MCF 10A (cell line): ENCODE results near the gene DNTTIP2. TPM values are rescaled to one million over a fixed set of nuclear protein-coding genes. Genes with fewer than 3 reads are reported as not detected.
"Not testable (repeated sequence)": the region's sequence is repeated elsewhere in the genome, so short reads cannot be mapped to it uniquely, and the experiment has no call there.

Experiments used
- BruUV-seq: library from RNA; stranded (reverse); fragments of 400-500 nt; replicated peaks from 2 replicates; lab custom pipeline; 2021; lab: Mats Ljungman, UMichigan
- CTCF ChIA-PET: fragments of 300-600 bp; sonication (Branson Sonifier 250); formaldehyde crosslinking; extraction: SDS; loops from one replicate; lab custom pipeline; 2021; ENCODE audit warnings: antibody characterized with exemption, inconsistent platforms; lab: Yijun Ruan, JAX
- POLR2A ChIA-PET: fragments of 300-600, 350-650 bp; sonication (Branson Sonifier 250); formaldehyde crosslinking; extraction: SDS; loops from one replicate; lab custom pipeline; 2020; ENCODE audit warnings: antibody characterized with exemption, inconsistent platforms; lab: Yijun Ruan, JAX
- DNase-seq: peaks from one replicate; pipeline ENCODE4 v3.0.0-alpha.2; 2018; ENCODE audit not compliant: unreplicated experiment
- H3K27ac Mint-ChIP-seq: one replicate; pipeline ENCODE4 v1.8.0; 2022; ENCODE audit warnings: mild to moderate bottlenecking, low read depth, mixed read lengths; ENCODE audit not compliant: unreplicated experiment
- H3K27me3 Mint-ChIP-seq: one replicate; pipeline ENCODE4 v1.8.0; 2022; ENCODE audit warnings: mixed read lengths; ENCODE audit not compliant: insufficient read depth, unreplicated experiment
- H3K36me3 Mint-ChIP-seq: one replicate; pipeline ENCODE4 v1.8.0; 2022; ENCODE audit warnings: mild to moderate bottlenecking, moderate library complexity, mixed read lengths; ENCODE audit not compliant: insufficient read depth, unreplicated experiment
- H3K4me1 Mint-ChIP-seq: one replicate; pipeline ENCODE4 v1.8.0; 2022; ENCODE audit warnings: mixed read lengths; ENCODE audit not compliant: insufficient read depth, unreplicated experiment
- H3K4me3 Mint-ChIP-seq: one replicate; pipeline ENCODE4 v1.8.0; 2022; ENCODE audit warnings: mild to moderate bottlenecking, moderate library complexity, mixed read lengths; ENCODE audit not compliant: unreplicated experiment
- H3K9me3 Mint-ChIP-seq: one replicate; pipeline ENCODE4 v1.8.0; 2022; ENCODE audit warnings: mixed read lengths; ENCODE audit not compliant: unreplicated experiment
- intact Hi-C: fragments of 100-400 bp; cut with micrococcal nuclease; formaldehyde crosslinking; loops from 2 replicates; pipeline ENCODE4 v1.14.1; 2022
- total RNA-seq: library from RNA; stranded (reverse); gene quantifications from 2 replicates; pipeline ENCODE4 v1.2.3, GENCODE V29; 2022
- TF ChIP-seq, protein P1 (sequence below): fragments of 200-600 bp; IDR thresholded peaks from one replicate; pipeline ENCODE4 v1.8.0; 2022; ENCODE audit warnings: antibody characterized with exemption, mild to moderate bottlenecking; ENCODE audit not compliant: unreplicated experiment

The DNTTIP2 gene
- total RNA-seq, 1 experiment from 2014 or later = 96.5 TPM

DNA sequence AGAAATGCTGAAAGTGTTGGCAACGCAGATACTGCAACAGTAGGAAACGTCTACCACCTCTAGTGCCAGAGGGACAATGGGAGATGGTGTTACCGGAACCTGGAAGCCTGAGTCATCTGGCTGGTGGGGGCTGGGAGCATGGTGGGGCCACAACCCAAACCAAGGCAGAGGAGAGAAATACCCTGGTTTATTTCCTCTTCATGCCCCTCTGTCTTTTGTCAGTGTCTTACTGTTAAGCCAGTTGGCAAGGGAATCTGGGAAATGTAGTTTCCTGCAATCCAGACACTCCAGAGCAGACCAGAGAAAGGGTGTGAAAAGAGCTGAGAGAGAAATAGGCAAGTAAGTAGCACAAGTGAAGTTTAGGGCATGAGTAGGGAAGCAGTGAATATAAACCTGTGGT is 14.8 kb downstream of the DNTTIP2 start:
- H3K4me1 Mint-ChIP-seq = peaks cover 6% of the 10 kb centered on the region
- BruUV-seq = no TSS peak

DNA sequence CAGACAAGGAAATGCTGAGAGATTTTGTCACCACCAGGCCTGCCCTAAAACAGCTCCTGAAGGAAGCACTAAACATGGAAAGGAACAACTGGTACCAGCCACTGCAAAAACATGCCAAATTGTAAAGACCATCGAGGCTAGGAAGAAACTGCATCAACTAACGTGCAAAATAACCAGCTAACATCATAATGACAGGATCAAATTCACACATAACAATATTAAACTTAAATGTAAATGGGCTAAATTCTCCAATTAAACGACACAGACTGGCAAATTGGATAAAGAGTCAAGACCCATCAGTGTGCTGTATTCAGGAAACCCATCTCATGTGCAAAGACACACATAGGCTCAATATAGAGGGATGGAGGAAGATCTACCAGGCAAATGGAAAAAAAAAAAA is 21.4 kb downstream of the DNTTIP2 start:
- BruUV-seq, DNase-seq, H3K4me1 Mint-ChIP-seq, H3K4me3 Mint-ChIP-seq, H3K36me3 Mint-ChIP-seq, intact Hi-C loops, H3K27ac Mint-ChIP-seq, POLR2A ChIA-PET, H3K27me3 Mint-ChIP-seq: not testable (repeated sequence)
- CTCF ChIA-PET = interaction anchor here (0.6 kb wide), 1 partner anchor 393 kb away, joined by 4 read pairs; no protein-coding TSS in a partner anchor
- peaks cover 16% of the 10 kb centered on the region for H3K9me3 Mint-ChIP-seq

More for the DNA sequence above, 14.8 kb downstream of the DNTTIP2 start:
- CTCF ChIA-PET = interaction anchor here (0.6 kb wide), 1 partner anchor 405 kb away, joined by 3 read pairs; no protein-coding TSS in a partner anchor
- POLR2A ChIA-PET = no interaction called here
- no peaks in the 10 kb centered on the region for H3K9me3 Mint-ChIP-seq
- intact Hi-C loops = no loop called here
- no peak overlapping the region for H3K27ac Mint-ChIP-seq
- H3K4me3 Mint-ChIP-seq = no peak overlapping the region
- no peaks in the 10 kb centered on the region for H3K27me3 Mint-ChIP-seq
- H3K36me3 Mint-ChIP-seq = peaks cover 26% of the 10 kb centered on the region
- no peak for DNase-seq
- TF ChIP-seq, protein P1, sequence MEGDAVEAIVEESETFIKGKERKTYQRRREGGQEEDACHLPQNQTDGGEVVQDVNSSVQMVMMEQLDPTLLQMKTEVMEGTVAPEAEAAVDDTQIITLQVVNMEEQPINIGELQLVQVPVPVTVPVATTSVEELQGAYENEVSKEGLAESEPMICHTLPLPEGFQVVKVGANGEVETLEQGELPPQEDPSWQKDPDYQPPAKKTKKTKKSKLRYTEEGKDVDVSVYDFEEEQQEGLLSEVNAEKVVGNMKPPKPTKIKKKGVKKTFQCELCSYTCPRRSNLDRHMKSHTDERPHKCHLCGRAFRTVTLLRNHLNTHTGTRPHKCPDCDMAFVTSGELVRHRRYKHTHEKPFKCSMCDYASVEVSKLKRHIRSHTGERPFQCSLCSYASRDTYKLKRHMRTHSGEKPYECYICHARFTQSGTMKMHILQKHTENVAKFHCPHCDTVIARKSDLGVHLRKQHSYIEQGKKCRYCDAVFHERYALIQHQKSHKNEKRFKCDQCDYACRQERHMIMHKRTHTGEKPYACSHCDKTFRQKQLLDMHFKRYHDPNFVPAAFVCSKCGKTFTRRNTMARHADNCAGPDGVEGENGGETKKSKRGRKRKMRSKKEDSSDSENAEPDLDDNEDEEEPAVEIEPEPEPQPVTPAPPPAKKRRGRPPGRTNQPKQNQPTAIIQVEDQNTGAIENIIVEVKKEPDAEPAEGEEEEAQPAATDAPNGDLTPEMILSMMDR = no peak

DNA sequence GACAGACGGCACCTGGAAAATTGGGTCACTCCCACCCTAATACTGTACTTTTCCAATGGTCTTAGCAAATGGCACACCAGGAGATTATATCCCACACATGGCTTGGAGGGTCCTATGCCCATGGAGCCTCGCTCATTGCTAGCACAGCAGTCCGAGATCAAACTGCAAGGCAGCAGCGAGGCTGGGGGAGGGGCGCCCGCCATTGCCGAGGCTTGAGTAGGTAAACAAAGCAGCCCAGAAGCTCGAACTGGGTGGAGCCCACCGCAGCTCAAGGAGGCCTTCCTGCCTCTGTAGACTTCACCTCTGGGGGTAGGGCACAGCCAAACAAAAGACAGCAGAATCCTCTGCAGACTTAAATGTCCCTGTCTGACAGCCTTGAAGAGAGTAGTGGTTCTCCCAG is 23.0 kb downstream of the DNTTIP2 start:
- H3K4me1 Mint-ChIP-seq, H3K36me3 Mint-ChIP-seq, DNase-seq, BruUV-seq, H3K27me3 Mint-ChIP-seq, intact Hi-C loops, H3K27ac Mint-ChIP-seq, H3K4me3 Mint-ChIP-seq: not testable (repeated sequence)
- ChIA-PET CTCF (interaction anchor here (1.1 kb wide), 1 partner anchor 16 kb away, joined by 3 read pairs; no protein-coding TSS in a partner anchor), POLR2A (interaction anchor here (0.6 kb wide), 1 partner anchor 30 kb away, joined by 4 read pairs; no protein-coding TSS in a partner anchor)
- peaks cover 16% of the 10 kb centered on the region for H3K9me3 Mint-ChIP-seq

DNA sequence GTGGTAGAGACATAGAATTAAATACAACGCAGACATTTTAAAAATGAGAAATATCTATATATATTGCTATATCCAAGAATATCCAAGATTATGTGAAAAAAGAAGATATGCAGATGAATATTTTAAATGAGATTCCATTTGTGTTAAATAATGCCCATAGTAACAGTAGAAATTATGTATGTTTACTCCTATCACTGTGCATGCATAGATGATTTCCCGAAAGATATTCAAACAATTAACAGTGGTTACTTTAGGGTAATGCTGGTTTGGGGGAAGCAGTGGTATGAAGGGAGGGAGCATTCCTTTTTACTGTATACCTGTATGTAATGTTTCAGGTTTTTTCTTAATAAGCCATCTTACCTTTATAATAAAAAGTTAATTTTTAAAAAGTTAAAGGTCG is 25.1 kb downstream of the DNTTIP2 start:
- CTCF ChIA-PET = interaction anchor here (0.6 kb wide), 1 partner anchor 231 kb away, joined by 4 read pairs; no protein-coding TSS in a partner anchor
- DNase-seq = no peak

DNA sequence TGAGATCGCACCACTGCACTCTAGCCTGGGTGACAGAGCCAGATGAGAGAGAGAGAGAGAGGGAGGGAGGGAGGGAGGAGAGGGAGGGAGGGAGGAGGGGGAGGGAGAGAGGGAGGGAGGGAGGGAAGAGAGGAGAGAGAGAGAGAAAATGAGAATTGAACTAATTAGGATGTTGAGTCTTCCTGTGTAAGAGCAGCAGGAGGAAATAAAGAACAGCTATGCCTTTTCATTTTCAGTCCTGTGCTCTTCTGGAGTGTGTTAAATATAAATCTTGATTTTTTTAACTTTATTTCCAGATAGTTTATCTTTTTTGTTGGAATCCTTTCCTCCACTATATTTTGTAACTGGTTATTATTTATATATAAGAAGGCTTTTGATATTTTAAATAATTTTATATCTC is 27.1 kb downstream of the DNTTIP2 start:
- Mint-ChIP-seq H3K36me3 (peaks cover 12% of the 10 kb centered on the region), H3K27ac (no peak overlapping the region), H3K9me3 (peaks cover 8% of the 10 kb centered on the region), H3K4me1 (no peaks in the 10 kb centered on the region), H3K27me3 (no peaks in the 10 kb centered on the region), H3K4me3 (no peak overlapping the region)
- ChIA-PET POLR2A (no interaction called here), CTCF (interaction anchor here (0.6 to 2.4 kb wide), 5 partner anchors 17 to 482 kb away, joined by 3 to 7 read pairs (median 3); no protein-coding TSS in a partner anchor)
- intact Hi-C loops = no loop called here
- no TSS peak for BruUV-seq
- DNase-seq = no peak
- TF ChIP-seq, protein P1 = no peak

More for the DNA sequence above, 25.1 kb downstream of the DNTTIP2 start:
- H3K4me1 Mint-ChIP-seq = no peaks in the 10 kb centered on the region
- H3K9me3 Mint-ChIP-seq = peaks cover 16% of the 10 kb centered on the region
- no peaks in the 10 kb centered on the region for H3K27me3 Mint-ChIP-seq
- H3K36me3 Mint-ChIP-seq = peaks cover 5% of the 10 kb centered on the region
- intact Hi-C loops = no loop called here
- no peak overlapping the region for H3K27ac Mint-ChIP-seq
- TF ChIP-seq, protein P1 = no peak
- H3K4me3 Mint-ChIP-seq = no peak overlapping the region
- BruUV-seq = no TSS peak
- POLR2A ChIA-PET = no interaction called here
